HepG2 (cell line): ENCODE measurements around the gene PODXL2. TPM values are rescaled to one million over a fixed set of nuclear protein-coding genes. Genes with fewer than 3 reads are reported as not detected.

ENCODE experiments used
- ARID2 ChIP-seq: sonication (generic); formaldehyde crosslinking; IDR thresholded peaks from 2 replicates; pipeline ENCODE4 v1.8.1; 2022; ENCODE audit warnings: mild to moderate bottlenecking, missing genetic modification reagents, borderline replicate concordance
- ARNT ChIP-seq: fragments of 450-650 bp; IDR thresholded peaks from 2 replicates; pipeline ENCODE4 v1.6.1; 2017
- CCDC6 ChIP-seq: sonication (generic); formaldehyde crosslinking; IDR thresholded peaks from 2 replicates; pipeline ENCODE4 v1.8.1; 2022; ENCODE audit warnings: mild to moderate bottlenecking, missing genetic modification reagents, moderate library complexity
- GFI1 ChIP-seq: sonication (generic); formaldehyde crosslinking; IDR thresholded peaks from 2 replicates; pipeline ENCODE4 v1.5.0; 2020; ENCODE audit warnings: missing genetic modification reagents, mild to moderate bottlenecking, borderline replicate concordance
- MED1 ChIP-seq: sonication (generic); formaldehyde crosslinking; IDR thresholded peaks from 2 replicates; pipeline ENCODE4 v1.4.0; 2020; ENCODE audit warnings: missing genetic modification reagents
- MED8 ChIP-seq: sonication (generic); formaldehyde crosslinking; IDR thresholded peaks from 2 replicates; pipeline ENCODE4 v1.8.1; 2023; ENCODE audit warnings: mild to moderate bottlenecking, missing genetic modification reagents; ENCODE audit not compliant: insufficient replicate concordance
- NFKB2 ChIP-seq: sonication (generic); formaldehyde crosslinking; IDR thresholded peaks from 2 replicates; pipeline ENCODE4 v1.4.0; 2020; ENCODE audit warnings: missing genetic modification reagents, borderline replicate concordance
- NR2F2 ChIP-seq: IDR thresholded peaks from 2 replicates; pipeline ENCODE4 v1.6.1; 2012; ENCODE audit warnings: low read depth, inconsistent platforms, borderline replicate concordance
- SRY ChIP-seq: sonication (generic); formaldehyde crosslinking; IDR thresholded peaks from 2 replicates; pipeline ENCODE4 v1.8.0; 2022; ENCODE audit warnings: mild to moderate bottlenecking, missing genetic modification reagents
- TBX2 ChIP-seq: sonication (generic); formaldehyde crosslinking; IDR thresholded peaks from 2 replicates; pipeline ENCODE4 v1.5.0; 2020; ENCODE audit warnings: missing genetic modification reagents, mild to moderate bottlenecking, borderline replicate concordance
- ZEB1 ChIP-seq: IDR thresholded peaks from 2 replicates; pipeline ENCODE4 v1.6.1; 2012; ENCODE audit warnings: mild to moderate bottlenecking, low read depth, inconsistent platforms; ENCODE audit not compliant: insufficient replicate concordance
- ZGPAT ChIP-seq: IDR thresholded peaks from 2 replicates; pipeline ENCODE4 v1.6.1; 2016; ENCODE audit warnings: mild to moderate bottlenecking
- ZNF124 ChIP-seq: sonication (generic); formaldehyde crosslinking; IDR thresholded peaks from 2 replicates; pipeline ENCODE4 v1.4.0; 2020; ENCODE audit warnings: missing genetic modification reagents
- ZNF180 ChIP-seq: sonication (generic); formaldehyde crosslinking; IDR thresholded peaks from 2 replicates; pipeline ENCODE4 v1.4.0; 2020; ENCODE audit warnings: low read depth, missing genetic modification reagents, borderline replicate concordance
- ZNF205 ChIP-seq: IDR thresholded peaks from 2 replicates; pipeline ENCODE4 v1.6.1; 2018; ENCODE audit warnings: missing biosample characterization, missing genetic modification reagents
- ZNF256 ChIP-seq: sonication (generic); formaldehyde crosslinking; conservative IDR thresholded peaks from 2 replicates; pipeline ENCODE4 v1.4.0; 2020; ENCODE audit warnings: missing genetic modification reagents
- ZNF343 ChIP-seq: sonication (generic); formaldehyde crosslinking; IDR thresholded peaks from 2 replicates; pipeline ENCODE4 v1.4.0; 2020; ENCODE audit warnings: mild to moderate bottlenecking, missing genetic modification reagents
- ZNF451 ChIP-seq: sonication (generic); formaldehyde crosslinking; IDR thresholded peaks from 2 replicates; pipeline ENCODE4 v1.5.0; 2020; ENCODE audit warnings: mild to moderate bottlenecking, missing genetic modification reagents
- ZNF543 ChIP-seq: sonication (generic); formaldehyde crosslinking; IDR thresholded peaks from 2 replicates; pipeline ENCODE4 v1.4.0; 2020; ENCODE audit warnings: mild to moderate bottlenecking, missing genetic modification reagents
- ZNF605 ChIP-seq: sonication (generic); formaldehyde crosslinking; IDR thresholded peaks from 2 replicates; pipeline ENCODE4 v1.8.0; 2022; ENCODE audit warnings: mild to moderate bottlenecking, missing genetic modification reagents
- polyA plus RNA-seq, 8 experiments: library from polyadenylated mRNA; depleted of rRNA in 3 of 8; stranded (reverse) in 7 of 8; unstranded in 1 of 8; fragments of >200 nt; fragmentation: Illumina TruSeq in 4 of 8; extraction: Trizol in 4 of 8; gene quantifications; 2 replicates each; pipeline versions ENCODE4 v1.2.1 to v1.2.3, GENCODE V29; 2011 to 2016; ENCODE audit warnings: low read depth in 4 of 8, missing spikeins in 1 of 8, mixed read lengths in 1 of 8; ENCODE audit not compliant: insufficient read depth in 1 of 8
- total RNA-seq, 5 experiments: library from RNA; depleted of rRNA; stranded (reverse); fragments of >200 nt; fragmentation: Illumina TruSeq; extraction: Trizol; gene quantifications; 2 replicates each; pipeline ENCODE4 v1.2.3, GENCODE V29; 2016; ENCODE audit warnings: low read depth in 1 of 5
- TF ChIP-seq, protein P1 (sequence below): sonication (generic); formaldehyde crosslinking; IDR thresholded peaks from 2 replicates; pipeline ENCODE4 v1.4.0; 2020; ENCODE audit warnings: missing genetic modification reagents, borderline replicate concordance

The PODXL2 gene
- total and polyA plus RNA-seq, 2 of the 13 experiments (the other 11 are each of a cell fraction or from before 2014, with no cell fraction given): 20.4 to 25.1 TPM

DNA sequence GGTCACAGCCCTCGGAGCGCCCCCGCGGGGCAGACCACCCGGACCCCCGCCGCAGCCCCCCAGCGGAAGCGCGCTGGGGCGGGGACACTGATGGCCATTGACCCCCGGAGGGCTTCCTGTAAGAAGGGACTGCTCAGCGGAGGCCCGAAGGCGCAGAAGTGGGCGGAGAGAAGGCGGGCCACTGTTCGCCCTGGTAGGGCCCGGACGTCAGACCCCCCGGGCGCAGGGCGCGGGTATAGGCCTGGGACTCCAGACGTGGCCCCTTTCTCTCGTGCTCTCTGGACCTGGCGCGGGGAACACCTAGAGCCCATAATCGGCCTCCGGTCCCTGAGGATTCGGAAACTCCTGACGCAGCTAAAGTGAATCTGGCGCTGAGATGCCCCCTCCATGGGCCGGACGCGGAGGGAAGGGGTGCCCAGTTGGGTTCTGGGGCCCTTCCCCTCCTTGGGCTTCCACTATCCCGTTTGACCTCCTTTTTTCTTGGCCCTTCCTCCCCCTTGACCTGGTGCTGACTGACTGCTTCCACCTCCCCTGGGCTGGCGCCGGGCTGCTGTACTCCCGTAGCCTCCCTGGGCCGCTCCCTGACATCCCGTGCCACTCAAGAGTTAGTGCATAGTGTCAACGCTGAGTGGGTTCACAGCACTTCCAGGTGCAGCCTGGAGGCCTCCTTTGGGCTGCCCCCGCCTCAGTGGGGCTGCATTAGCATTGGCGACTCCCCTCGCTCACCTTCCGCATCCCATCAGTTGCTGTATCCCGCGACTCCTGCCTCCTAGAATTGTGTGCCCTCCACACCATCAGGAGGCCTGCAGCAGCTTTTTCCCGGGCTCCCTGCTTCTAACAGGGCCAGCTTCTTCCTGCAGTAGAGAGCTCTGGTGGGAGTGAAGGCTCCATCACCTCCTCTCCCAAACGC lies 44.5 kb downstream of the PODXL2 start (continued):
- no peak for TF ChIP-seq ZEB1
- TF ChIP-seq ZNF180 (CRISPR knock-in tag): no peak
- no peak for TF ChIP-seq ARNT
- no peak for TF ChIP-seq ZNF205 (CRISPR knock-in tag)
- TF ChIP-seq TBX2 (CRISPR knock-in tag): no peak; the same call in 1 of the 2 replicates
- no peak for TF ChIP-seq ZGPAT
- no peak for TF ChIP-seq GFI1 (CRISPR knock-in tag)
- TF ChIP-seq SRY: no peak
- TF ChIP-seq CCDC6: 0 out of 2 replicates have a peak, but pooled peaks have one; percentile 37
- TF ChIP-seq ZNF605: no peak
- no peak for TF ChIP-seq ARID2 (CRISPR knock-in tag)
- 0 out of 2 replicates have a peak, but pooled peaks have one; percentile 4 for TF ChIP-seq NFKB2 (CRISPR knock-in tag)
- no peak for TF ChIP-seq ZNF543 (CRISPR knock-in tag)
- TF ChIP-seq NR2F2: no peak
- no peak for TF ChIP-seq ZNF451 (CRISPR knock-in tag)
- no peak for TF ChIP-seq ZNF343 (CRISPR knock-in tag)
- no peak for TF ChIP-seq ZNF256
- TF ChIP-seq ZNF124 (CRISPR knock-in tag): no peak
- no peak for TF ChIP-seq MED8
- TF ChIP-seq MED1 (CRISPR knock-in tag): peak; percentile 46; the same call in 1 of the 2 replicates
- TF ChIP-seq, protein P1, sequence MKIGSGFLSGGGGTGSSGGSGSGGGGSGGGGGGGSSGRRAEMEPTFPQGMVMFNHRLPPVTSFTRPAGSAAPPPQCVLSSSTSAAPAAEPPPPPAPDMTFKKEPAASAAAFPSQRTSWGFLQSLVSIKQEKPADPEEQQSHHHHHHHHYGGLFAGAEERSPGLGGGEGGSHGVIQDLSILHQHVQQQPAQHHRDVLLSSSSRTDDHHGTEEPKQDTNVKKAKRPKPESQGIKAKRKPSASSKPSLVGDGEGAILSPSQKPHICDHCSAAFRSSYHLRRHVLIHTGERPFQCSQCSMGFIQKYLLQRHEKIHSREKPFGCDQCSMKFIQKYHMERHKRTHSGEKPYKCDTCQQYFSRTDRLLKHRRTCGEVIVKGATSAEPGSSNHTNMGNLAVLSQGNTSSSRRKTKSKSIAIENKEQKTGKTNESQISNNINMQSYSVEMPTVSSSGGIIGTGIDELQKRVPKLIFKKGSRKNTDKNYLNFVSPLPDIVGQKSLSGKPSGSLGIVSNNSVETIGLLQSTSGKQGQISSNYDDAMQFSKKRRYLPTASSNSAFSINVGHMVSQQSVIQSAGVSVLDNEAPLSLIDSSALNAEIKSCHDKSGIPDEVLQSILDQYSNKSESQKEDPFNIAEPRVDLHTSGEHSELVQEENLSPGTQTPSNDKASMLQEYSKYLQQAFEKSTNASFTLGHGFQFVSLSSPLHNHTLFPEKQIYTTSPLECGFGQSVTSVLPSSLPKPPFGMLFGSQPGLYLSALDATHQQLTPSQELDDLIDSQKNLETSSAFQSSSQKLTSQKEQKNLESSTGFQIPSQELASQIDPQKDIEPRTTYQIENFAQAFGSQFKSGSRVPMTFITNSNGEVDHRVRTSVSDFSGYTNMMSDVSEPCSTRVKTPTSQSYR (CRISPR knock-in tag): no peak
